Stomach (tissue), 4 donors: ENCODE results near the gene ZCCHC7.

ENCODE experiments used
- EP300 ChIP-seq: sonication (generic); formaldehyde crosslinking; IDR thresholded peaks from one replicate; pipeline ENCODE4 v1.6.1; 2017; ENCODE audit warnings: antibody characterized with exemption
- POLR2A ChIP-seq, 4 donors: fragments of 450-650 bp; IDR thresholded peaks; one replicate each; pipeline ENCODE4 v1.6.1; 2016; ENCODE audit warnings: antibody characterized with exemption in 4 of 4, control low read depth in 2 of 4, mild to moderate bottlenecking in 1 of 4, moderate library complexity in 1 of 4
- POLR2AphosphoS5 ChIP-seq, 3 donors: sonication (generic); formaldehyde crosslinking; IDR thresholded peaks; one replicate each; pipeline ENCODE4 v1.6.1; 2016; ENCODE audit warnings: antibody characterized with exemption in 3 of 3
- TF ChIP-seq, protein P1 (sequence below), 7 experiments: fragments of 450-650 bp in 4 of 7; fragments of 200-600 bp in 3 of 7; sonication (generic) in 3 of 7; IDR thresholded peaks; one replicate each; pipeline ENCODE4 v1.5.1; 2016 to 2019; ENCODE audit warnings: antibody characterized with exemption in 7 of 7, control low read depth in 2 of 7, mild to moderate bottlenecking in 1 of 7

- TF ChIP-seq POLR2AphosphoS5 (IDR thresholded peaks at IDR 0.05) (no peak), POLR2A (IDR thresholded peaks at IDR 0.05) (no peak), EP300 (no peak)
- TF ChIP-seq, protein P1, sequence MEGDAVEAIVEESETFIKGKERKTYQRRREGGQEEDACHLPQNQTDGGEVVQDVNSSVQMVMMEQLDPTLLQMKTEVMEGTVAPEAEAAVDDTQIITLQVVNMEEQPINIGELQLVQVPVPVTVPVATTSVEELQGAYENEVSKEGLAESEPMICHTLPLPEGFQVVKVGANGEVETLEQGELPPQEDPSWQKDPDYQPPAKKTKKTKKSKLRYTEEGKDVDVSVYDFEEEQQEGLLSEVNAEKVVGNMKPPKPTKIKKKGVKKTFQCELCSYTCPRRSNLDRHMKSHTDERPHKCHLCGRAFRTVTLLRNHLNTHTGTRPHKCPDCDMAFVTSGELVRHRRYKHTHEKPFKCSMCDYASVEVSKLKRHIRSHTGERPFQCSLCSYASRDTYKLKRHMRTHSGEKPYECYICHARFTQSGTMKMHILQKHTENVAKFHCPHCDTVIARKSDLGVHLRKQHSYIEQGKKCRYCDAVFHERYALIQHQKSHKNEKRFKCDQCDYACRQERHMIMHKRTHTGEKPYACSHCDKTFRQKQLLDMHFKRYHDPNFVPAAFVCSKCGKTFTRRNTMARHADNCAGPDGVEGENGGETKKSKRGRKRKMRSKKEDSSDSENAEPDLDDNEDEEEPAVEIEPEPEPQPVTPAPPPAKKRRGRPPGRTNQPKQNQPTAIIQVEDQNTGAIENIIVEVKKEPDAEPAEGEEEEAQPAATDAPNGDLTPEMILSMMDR (IDR thresholded peaks at IDR 0.05) = no peak
These were observed 191.7 kb downstream of the ZCCHC7 start for GRCh38 chr9:37311938-37312708.
